ENCODE measurements around the gene COL18A1.

Gene COL18A1

DNA sequence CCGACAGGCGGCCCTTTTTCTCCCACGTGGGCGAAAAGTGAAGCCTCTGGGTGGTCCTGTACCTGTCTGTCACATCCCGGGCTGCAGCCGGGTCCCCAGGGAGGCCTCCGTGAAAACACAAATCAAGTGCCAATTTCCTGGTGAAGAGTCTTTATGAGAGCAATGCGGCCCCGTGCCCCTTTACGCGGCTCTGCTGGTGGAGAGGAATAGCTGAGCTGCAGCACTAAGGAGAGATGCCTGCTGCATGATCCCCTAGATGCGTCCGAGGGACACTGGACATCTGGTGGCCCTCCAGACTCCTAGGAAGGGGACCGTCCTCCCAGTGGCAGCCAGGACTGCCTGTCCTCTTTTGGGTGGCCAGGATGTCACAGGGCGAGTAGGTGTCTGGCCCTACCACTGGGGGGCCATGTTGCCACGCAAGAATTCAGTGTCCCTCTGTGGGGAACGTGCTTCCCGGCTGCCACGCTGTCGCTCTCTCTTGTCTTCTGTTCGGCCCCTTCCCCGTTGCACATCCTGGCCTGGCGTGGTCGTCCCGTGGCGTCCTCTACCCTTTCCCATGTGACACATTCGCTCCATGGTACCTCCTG lies 38.7 kb downstream of the COL18A1 start:
- Histone ChIP-seq H3K79me2 (ENCODE audit: insufficient read depth, low read length) (no peaks in the 10 kb centered on the region), H3K27me3 (ENCODE audit: insufficient read depth, low read length, poor library complexity, severe bottlenecking) (no peaks in the 10 kb centered on the region), H2AFZ (ENCODE audit: low read length) (no peak overlapping the region), H3K4me2 (ENCODE audit: low read depth, low read length, poor library complexity, severe bottlenecking) (no peak overlapping the region), H3K9ac (ENCODE audit: low read depth, low read length, poor library complexity, severe bottlenecking) (no peak overlapping the region), H3K4me3 (ENCODE audit: low read length, poor library complexity, severe bottlenecking) (no peak overlapping the region), H3F3A (ENCODE audit: low read depth) (no peaks in the 10 kb centered on the region), H3K36me3 (ENCODE audit: insufficient read depth, low read length) (no peaks in the 10 kb centered on the region), H3K4me1 (ENCODE audit: insufficient read depth, low read length, poor library complexity, severe bottlenecking) (no peaks in the 10 kb centered on the region), H3K9me2 (replicated peaks; ENCODE audit: low read depth, low read length) (no peaks in the 10 kb centered on the region), H4K20me1 (ENCODE audit: insufficient read depth, low read length, poor library complexity, severe bottlenecking) (no peaks in the 10 kb centered on the region), H3K9me3 (ENCODE audit: insufficient read depth, low read depth, low read length) (no peaks in the 10 kb centered on the region)
- TF ChIP-seq, protein P1, sequence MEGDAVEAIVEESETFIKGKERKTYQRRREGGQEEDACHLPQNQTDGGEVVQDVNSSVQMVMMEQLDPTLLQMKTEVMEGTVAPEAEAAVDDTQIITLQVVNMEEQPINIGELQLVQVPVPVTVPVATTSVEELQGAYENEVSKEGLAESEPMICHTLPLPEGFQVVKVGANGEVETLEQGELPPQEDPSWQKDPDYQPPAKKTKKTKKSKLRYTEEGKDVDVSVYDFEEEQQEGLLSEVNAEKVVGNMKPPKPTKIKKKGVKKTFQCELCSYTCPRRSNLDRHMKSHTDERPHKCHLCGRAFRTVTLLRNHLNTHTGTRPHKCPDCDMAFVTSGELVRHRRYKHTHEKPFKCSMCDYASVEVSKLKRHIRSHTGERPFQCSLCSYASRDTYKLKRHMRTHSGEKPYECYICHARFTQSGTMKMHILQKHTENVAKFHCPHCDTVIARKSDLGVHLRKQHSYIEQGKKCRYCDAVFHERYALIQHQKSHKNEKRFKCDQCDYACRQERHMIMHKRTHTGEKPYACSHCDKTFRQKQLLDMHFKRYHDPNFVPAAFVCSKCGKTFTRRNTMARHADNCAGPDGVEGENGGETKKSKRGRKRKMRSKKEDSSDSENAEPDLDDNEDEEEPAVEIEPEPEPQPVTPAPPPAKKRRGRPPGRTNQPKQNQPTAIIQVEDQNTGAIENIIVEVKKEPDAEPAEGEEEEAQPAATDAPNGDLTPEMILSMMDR (conservative IDR thresholded peaks at IDR 0.05; ENCODE audit: low read length), result peak; percentile 42; the same call in 1 of the 2 replicates
- TF ChIP-seq EZH2phosphoT487 (IDR thresholded peaks at IDR 0.05; ENCODE audit: borderline replicate concordance), result no peak

DNA sequence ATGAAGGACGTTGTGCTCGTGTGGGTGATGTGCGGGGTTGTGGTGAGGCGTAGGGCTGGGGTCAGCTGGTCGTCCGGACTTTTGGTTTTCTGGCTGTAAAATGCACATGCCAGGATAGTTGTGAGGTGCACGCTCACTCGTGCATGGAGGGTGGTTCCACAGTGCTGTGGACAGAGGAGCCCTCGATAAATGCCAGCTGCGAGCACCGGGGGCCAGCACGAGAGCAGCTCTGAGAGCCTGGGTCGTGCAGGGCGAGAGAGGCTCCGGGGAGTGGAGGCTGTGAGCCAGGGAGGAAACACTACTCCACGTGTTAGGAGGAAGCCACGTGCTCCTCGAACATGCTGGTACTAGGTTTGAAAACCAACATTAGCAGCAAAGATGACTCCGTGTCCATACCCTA lies 39.4 kb downstream of the COL18A1 start:
- no peaks in the 10 kb centered on the region for H3K27me3 ChIP-seq (ENCODE audit: insufficient read depth, low read length, poor library complexity, severe bottlenecking)
- no peak overlapping the region for H3K9ac ChIP-seq (ENCODE audit: low read depth, low read length, poor library complexity, severe bottlenecking)
- H3K4me1 ChIP-seq (ENCODE audit: insufficient read depth, low read length, poor library complexity, severe bottlenecking), result no peaks in the 10 kb centered on the region
- no peak overlapping the region for H2AFZ ChIP-seq (ENCODE audit: low read length)
- H3K4me3 ChIP-seq (ENCODE audit: low read length, poor library complexity, severe bottlenecking), result no peak overlapping the region
- H3F3A ChIP-seq (ENCODE audit: low read depth), result no peaks in the 10 kb centered on the region
- H3K9me2 ChIP-seq (replicated peaks; ENCODE audit: low read depth, low read length), result no peaks in the 10 kb centered on the region
- TF ChIP-seq, protein P1 (conservative IDR thresholded peaks at IDR 0.05; ENCODE audit: low read length), result no peak
- TF ChIP-seq EZH2phosphoT487 (IDR thresholded peaks at IDR 0.05; ENCODE audit: borderline replicate concordance), result no peak
- H4K20me1 ChIP-seq (ENCODE audit: insufficient read depth, low read length, poor library complexity, severe bottlenecking), result no peaks in the 10 kb centered on the region
- no peaks in the 10 kb centered on the region for H3K9me3 ChIP-seq (ENCODE audit: insufficient read depth, low read depth, low read length)
- no peak overlapping the region for H3K4me2 ChIP-seq (ENCODE audit: low read depth, low read length, poor library complexity, severe bottlenecking)
- H3K36me3 ChIP-seq (ENCODE audit: insufficient read depth, low read length), result no peaks in the 10 kb centered on the region
- no peaks in the 10 kb centered on the region for H3K79me2 ChIP-seq (ENCODE audit: insufficient read depth, low read length)

DNA sequence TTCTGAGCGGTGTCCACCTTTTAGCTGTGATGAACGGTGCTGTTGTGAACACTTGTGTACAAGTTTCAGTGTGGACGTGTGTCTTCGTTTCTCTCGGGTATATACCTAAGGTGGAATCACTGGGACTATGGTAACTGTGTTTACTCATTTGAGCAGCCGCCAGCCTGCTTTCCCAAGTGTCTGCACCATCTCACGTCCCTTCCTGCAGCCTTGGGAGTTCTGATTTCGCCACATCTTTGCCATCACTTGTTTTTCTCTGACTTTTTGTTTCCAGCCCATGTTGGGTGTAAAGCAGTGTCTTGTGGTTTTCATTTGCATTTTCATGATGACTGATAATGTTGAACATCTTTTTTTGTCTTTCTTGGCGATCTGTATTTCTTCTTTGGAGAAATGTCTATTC lies 40.4 kb downstream of the COL18A1 start:
- Histone ChIP-seq H3K27me3 (ENCODE audit: insufficient read depth, low read length, poor library complexity, severe bottlenecking) (no peaks in the 10 kb centered on the region), H3K4me1 (ENCODE audit: insufficient read depth, low read length, poor library complexity, severe bottlenecking) (no peaks in the 10 kb centered on the region), H3K36me3 (ENCODE audit: insufficient read depth, low read length) (no peaks in the 10 kb centered on the region), H3F3A (ENCODE audit: low read depth) (no peaks in the 10 kb centered on the region), H3K9me2 (replicated peaks; ENCODE audit: low read depth, low read length) (no peaks in the 10 kb centered on the region), H4K20me1 (ENCODE audit: insufficient read depth, low read length, poor library complexity, severe bottlenecking) (no peaks in the 10 kb centered on the region), H2AFZ (ENCODE audit: low read length) (no peak overlapping the region), H3K4me3 (ENCODE audit: low read length, poor library complexity, severe bottlenecking) (no peak overlapping the region), H3K4me2 (ENCODE audit: low read depth, low read length, poor library complexity, severe bottlenecking) (no peak overlapping the region), H3K9me3 (ENCODE audit: insufficient read depth, low read depth, low read length) (no peaks in the 10 kb centered on the region), H3K9ac (ENCODE audit: low read depth, low read length, poor library complexity, severe bottlenecking) (no peak overlapping the region), H3K79me2 (ENCODE audit: insufficient read depth, low read length) (no peaks in the 10 kb centered on the region)
- TF ChIP-seq, protein P1 (conservative IDR thresholded peaks at IDR 0.05; ENCODE audit: low read length), result no peak
- no peak for TF ChIP-seq EZH2phosphoT487 (IDR thresholded peaks at IDR 0.05; ENCODE audit: borderline replicate concordance)

Data from Loucy (cell line).